Keratinocyte (primary cell): ENCODE results near the gene GMFB. TPM values are rescaled to one million over a fixed set of nuclear protein-coding genes. Genes with fewer than 3 reads are reported as not detected.
A peak's percentile ranks its signal among the peaks of the same experiment; 100 is the strongest.

Experiments
- DNase-seq: peaks from one replicate; pipeline ENCODE4 v3.0.0-alpha.2; 2011; ENCODE audit warnings: low read depth, missing footprints, low spot score
- FAIRE-seq: peaks from 2 replicates; lab custom pipeline; 2011; peaks lifted over from hg19 to GRCh38; lab: Jason Lieb, UNC
- H2AFZ ChIP-seq: 2 replicates; pipeline ENCODE4 v1.6.0; 2012; ENCODE audit warnings: low read length, control low read depth, inconsistent platforms; ENCODE audit not compliant: control insufficient read depth
- H3K27ac ChIP-seq: 2 replicates; pipeline ENCODE4 v1.5.1; 2011; ENCODE audit warnings: low read length; ENCODE audit not compliant: control insufficient read depth, insufficient read depth
- H3K27me3 ChIP-seq: 3 replicates; pipeline ENCODE4 v1.6.0; 2011; ENCODE audit warnings: low read length; ENCODE audit not compliant: control insufficient read depth, insufficient read depth; ENCODE audit errors: extremely low read depth
- H3K36me3 ChIP-seq, 2 experiments: 2 replicates in 1 of 2; 3 replicates in 1 of 2; pipeline ENCODE4 v1.5.1; 2011; ENCODE audit warnings: low read length in 2 of 2, mild to moderate bottlenecking in 1 of 2; ENCODE audit not compliant: control insufficient read depth in 2 of 2, insufficient read depth in 2 of 2; ENCODE audit errors: extremely low read depth in 1 of 2
- H3K4me1 ChIP-seq: 3 replicates; pipeline ENCODE4 v1.5.1; 2011; ENCODE audit warnings: low read length; ENCODE audit not compliant: control insufficient read depth, insufficient read depth; ENCODE audit errors: extremely low read depth
- H3K4me2 ChIP-seq: 3 replicates; pipeline ENCODE4 v1.6.0; 2011; ENCODE audit warnings: low read depth, low read length; ENCODE audit not compliant: control insufficient read depth, insufficient read depth; ENCODE audit errors: extremely low read depth
- H3K4me3 ChIP-seq, 3 experiments: fragments of 200-600 bp in 1 of 3; sonication (generic) in 1 of 3; 2 replicates in 2 of 3; 3 replicates in 1 of 3; pipeline ENCODE4 v1.5.1; 2011 to 2016; ENCODE audit warnings: low read length in 3 of 3, mild to moderate bottlenecking in 3 of 3, control low read depth in 2 of 3, inconsistent platforms in 1 of 3, low read depth in 1 of 3, mixed read lengths in 1 of 3, mixed run types in 1 of 3, moderate library complexity in 1 of 3; ENCODE audit not compliant: control insufficient read depth in 2 of 3, insufficient read depth in 2 of 3; ENCODE audit errors: extremely low read depth in 1 of 3
- H3K79me2 ChIP-seq: 2 replicates; pipeline ENCODE4 v1.6.0; 2012; ENCODE audit warnings: low read length; ENCODE audit not compliant: control insufficient read depth, insufficient read depth
- H3K9ac ChIP-seq: 3 replicates; pipeline ENCODE4 v1.6.0; 2011; ENCODE audit warnings: low read length; ENCODE audit not compliant: control insufficient read depth, insufficient read depth; ENCODE audit errors: extremely low read depth
- H3K9me1 ChIP-seq: 3 replicates; pipeline ENCODE4 v1.6.0; 2011; ENCODE audit warnings: low read length; ENCODE audit not compliant: control insufficient read depth, insufficient read depth; ENCODE audit errors: extremely low read depth
- H3K9me3 ChIP-seq: 2 replicates; pipeline ENCODE4 v1.5.1; 2012; ENCODE audit warnings: low read depth, low read length; ENCODE audit not compliant: control insufficient read depth
- H4K20me1 ChIP-seq: 3 replicates; pipeline ENCODE4 v1.6.0; 2011; ENCODE audit warnings: low read length; ENCODE audit not compliant: control insufficient read depth, insufficient read depth; ENCODE audit errors: extremely low read depth
- EZH2 ChIP-seq: IDR thresholded peaks from one replicate; pipeline ENCODE4 v1.6.1; 2012; ENCODE audit warnings: inconsistent platforms, mild to moderate bottlenecking, low read length, moderate library complexity
- dilution Hi-C: fragments of 300-500 bp; cut with MboI; formaldehyde crosslinking; loops from one replicate; pipeline ENCODE4 v1.7.0; 2020; ENCODE audit warnings: low sequenced_read_pairs; ENCODE audit not compliant: extremely low pct_ligation_motif_present
- polyA plus RNA-seq, 5 experiments: library from polyadenylated mRNA; depleted of rRNA in 3 of 5; stranded (reverse) in 3 of 5; stranded (forward) in 1 of 5; unstranded in 1 of 5; fragments of >200 nt; gene quantifications; 1 replicate in 1 of 5; 2 replicates in 3 of 5; 3 replicates in 1 of 5; pipeline versions ENCODE4 v1.2.1 to v1.2.3, GENCODE V29; 2011 to 2012; ENCODE audit warnings: missing spikeins in 2 of 5, low read depth in 1 of 5, low replicate concordance in 1 of 5
- TF ChIP-seq, protein P1 (sequence below), 3 experiments: IDR thresholded peaks in 1 of 3; conservative IDR thresholded peaks in 1 of 3; optimal IDR thresholded peaks in 1 of 3; 2 replicates in 2 of 3; 3 replicates in 1 of 3; pipeline versions ENCODE3 to v1.5.1; 2011; ENCODE audit warnings: low read length in 3 of 3, mild to moderate bottlenecking in 3 of 3, moderate library complexity in 2 of 3, control low read depth in 1 of 3, inconsistent platforms in 1 of 3; ENCODE audit not compliant: insufficient read depth in 2 of 3; ENCODE audit errors: extremely low read depth in 1 of 3

The GMFB gene
- polyA plus RNA-seq, 1 donor (not counting 4 experiments of a cell fraction or from before 2014, with no cell fraction given): 50.5 TPM

- DNase-seq: no peak
- H3K4me3 ChIP-seq: peak overlapping the region; percentile 46 to 68 (median 65)
- no peak for FAIRE-seq
- H3K4me2 ChIP-seq: peak overlapping the region; percentile 95
- peaks cover 22% of the 10 kb centered on the region for H3K4me1 ChIP-seq
- peak overlapping the region; percentile 50 for H3K27ac ChIP-seq
- peaks cover 40% of the 10 kb centered on the region for H3K79me2 ChIP-seq
- TF ChIP-seq, protein P1, sequence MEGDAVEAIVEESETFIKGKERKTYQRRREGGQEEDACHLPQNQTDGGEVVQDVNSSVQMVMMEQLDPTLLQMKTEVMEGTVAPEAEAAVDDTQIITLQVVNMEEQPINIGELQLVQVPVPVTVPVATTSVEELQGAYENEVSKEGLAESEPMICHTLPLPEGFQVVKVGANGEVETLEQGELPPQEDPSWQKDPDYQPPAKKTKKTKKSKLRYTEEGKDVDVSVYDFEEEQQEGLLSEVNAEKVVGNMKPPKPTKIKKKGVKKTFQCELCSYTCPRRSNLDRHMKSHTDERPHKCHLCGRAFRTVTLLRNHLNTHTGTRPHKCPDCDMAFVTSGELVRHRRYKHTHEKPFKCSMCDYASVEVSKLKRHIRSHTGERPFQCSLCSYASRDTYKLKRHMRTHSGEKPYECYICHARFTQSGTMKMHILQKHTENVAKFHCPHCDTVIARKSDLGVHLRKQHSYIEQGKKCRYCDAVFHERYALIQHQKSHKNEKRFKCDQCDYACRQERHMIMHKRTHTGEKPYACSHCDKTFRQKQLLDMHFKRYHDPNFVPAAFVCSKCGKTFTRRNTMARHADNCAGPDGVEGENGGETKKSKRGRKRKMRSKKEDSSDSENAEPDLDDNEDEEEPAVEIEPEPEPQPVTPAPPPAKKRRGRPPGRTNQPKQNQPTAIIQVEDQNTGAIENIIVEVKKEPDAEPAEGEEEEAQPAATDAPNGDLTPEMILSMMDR (optimal IDR thresholded peaks at IDR 0.05 in 1 of 3, IDR thresholded peaks at IDR 0.05 in 1 of 3, conservative IDR thresholded peaks at IDR 0.05 in 1 of 3; ENCODE audit: extremely low read depth in 1 of 3, insufficient read depth in 2 of 3, low read length in 3 of 3): no peak
- TF ChIP-seq EZH2: no peak
- peak overlapping the region; percentile 97 for H3K9ac ChIP-seq
- no peaks in the 10 kb centered on the region for H4K20me1 ChIP-seq
- dilution Hi-C loops: no loop called here
- H3K36me3 ChIP-seq: no peaks in the 10 kb centered on the region
- H2AFZ ChIP-seq: peak overlapping the region; percentile 82
- no peaks in the 10 kb centered on the region for H3K9me3 ChIP-seq
- H3K27me3 ChIP-seq: no peaks in the 10 kb centered on the region
- no peaks in the 10 kb centered on the region for H3K9me1 ChIP-seq
These were observed 521 bp upstream of the GMFB start for GRCh38 chr14:54489318-54489683.

DNA sequence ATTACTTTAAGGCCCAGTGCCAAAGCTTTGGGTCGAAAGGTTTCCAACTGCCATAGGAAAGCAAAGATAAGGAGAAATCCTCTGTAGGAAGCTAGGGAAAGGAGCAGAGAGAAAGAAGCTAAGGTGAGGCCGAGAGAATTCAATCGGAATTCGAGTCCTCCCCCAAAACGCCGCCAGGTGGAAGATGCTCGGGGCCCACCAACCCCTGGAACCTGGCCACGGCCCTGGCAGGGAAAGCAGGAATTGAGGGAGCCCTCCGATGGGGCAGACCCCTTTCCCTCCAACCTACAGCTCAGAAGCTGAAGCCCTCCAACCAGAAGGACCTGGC is 498 bp downstream of the GMFB start:
- H3K4me3 ChIP-seq: peak overlapping the region; percentile 65 to 97 (median 68)
- no peak for DNase-seq
- H3K9me1 ChIP-seq: no peaks in the 10 kb centered on the region
- peak overlapping the region; percentile 17 for H2AFZ ChIP-seq
- H3K27me3 ChIP-seq: no peaks in the 10 kb centered on the region
- FAIRE-seq: no peak
- peaks cover 48% of the 10 kb centered on the region for H3K79me2 ChIP-seq
- H3K4me1 ChIP-seq: peaks cover 22% of the 10 kb centered on the region
- H3K9me3 ChIP-seq: no peaks in the 10 kb centered on the region
- TF ChIP-seq EZH2: no peak
- TF ChIP-seq, protein P1 (optimal IDR thresholded peaks at IDR 0.05 in 1 of 3, IDR thresholded peaks at IDR 0.05 in 1 of 3, conservative IDR thresholded peaks at IDR 0.05 in 1 of 3; ENCODE audit: extremely low read depth in 1 of 3, insufficient read depth in 2 of 3, low read length in 3 of 3): peak in 2 of 3 experiments; percentile 17 to 27
- no peaks in the 10 kb centered on the region for H4K20me1 ChIP-seq
- H3K27ac ChIP-seq: peak overlapping the region; percentile 94
- dilution Hi-C loops: no loop called here
- peak overlapping the region; percentile 95 for H3K4me2 ChIP-seq
- no peaks in the 10 kb centered on the region for H3K36me3 ChIP-seq
- H3K9ac ChIP-seq: peak overlapping the region; percentile 97
